HG03378 (cell line): ENCODE measurements around the gene PPP1R3D.
"Not testable (repeated sequence)": the region's sequence is repeated elsewhere in the genome, so short reads cannot be mapped to it uniquely, and the experiment has no call there.

Experiments used
- ATAC-seq: cut with Tn5 transposase; IDR thresholded peaks from one replicate; pipeline ENCODE4 v1.9.1; 2021; ENCODE audit warnings: mild to moderate bottlenecking, moderate library complexity; ENCODE audit not compliant: unreplicated experiment

PPP1R3D gene

DNA sequence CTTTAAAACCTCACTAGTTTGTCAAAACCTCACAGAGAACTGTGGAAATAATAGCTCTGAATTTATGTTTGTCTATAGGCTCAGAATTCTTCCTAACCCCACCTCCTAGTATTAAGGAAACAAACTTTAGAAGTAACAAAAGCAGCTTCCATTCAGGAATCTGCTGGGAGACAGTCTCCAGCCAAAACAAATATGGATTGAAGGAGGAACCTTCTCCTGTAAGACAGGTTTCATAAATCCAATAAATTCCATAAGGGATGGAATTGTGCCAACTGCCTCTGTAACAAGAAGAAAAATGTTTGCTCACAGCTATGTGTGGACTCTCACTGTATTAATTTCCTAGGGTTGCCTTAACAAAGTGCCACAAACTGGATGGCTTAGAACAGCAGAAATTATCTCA lies 14.2 kb downstream of the PPP1R3D start:
- no peak for ATAC-seq

DNA sequence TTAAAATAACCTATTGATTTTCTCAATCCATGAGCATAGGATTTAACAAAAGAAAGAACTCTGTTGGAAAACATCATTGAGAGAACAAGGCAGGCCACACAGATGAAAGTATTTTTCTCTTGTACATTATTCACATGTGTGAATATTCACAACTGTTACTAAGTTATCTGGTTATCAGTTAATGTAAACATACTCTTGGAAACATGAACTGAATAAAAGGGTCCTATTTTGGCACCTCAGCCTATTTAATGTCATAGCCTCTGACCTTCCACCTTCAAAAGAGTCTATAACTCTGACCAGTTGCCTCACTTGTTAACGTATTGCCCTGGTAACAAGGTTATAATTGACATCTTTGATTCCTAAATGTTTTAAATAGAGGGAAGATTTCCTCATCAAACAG lies 14.7 kb downstream of the PPP1R3D start:
- ATAC-seq = no peak

- ATAC-seq = no peak
Observed at GRCh38 chr20:59923514-59923913, 16.6 kb downstream of the PPP1R3D start.

DNA sequence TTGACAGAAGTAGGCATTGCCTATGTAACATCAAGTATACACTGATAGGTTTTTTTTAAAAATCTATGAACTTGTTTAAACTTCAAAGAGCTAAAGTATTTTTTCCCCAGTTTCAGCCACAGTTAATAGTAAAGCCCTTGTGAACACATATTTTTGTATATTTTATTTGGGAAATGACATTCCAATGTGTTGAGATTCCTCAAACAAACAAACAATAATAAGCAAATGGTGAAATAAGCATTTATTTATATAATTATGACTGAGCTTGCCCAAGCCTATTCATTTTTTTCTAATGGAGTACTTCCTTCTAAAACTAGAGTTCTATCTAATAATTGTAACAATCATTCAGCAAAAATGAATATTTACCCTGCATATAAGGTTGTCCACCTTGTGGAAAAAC lies 19.2 kb downstream of the PPP1R3D start:
- ATAC-seq = no peak

DNA sequence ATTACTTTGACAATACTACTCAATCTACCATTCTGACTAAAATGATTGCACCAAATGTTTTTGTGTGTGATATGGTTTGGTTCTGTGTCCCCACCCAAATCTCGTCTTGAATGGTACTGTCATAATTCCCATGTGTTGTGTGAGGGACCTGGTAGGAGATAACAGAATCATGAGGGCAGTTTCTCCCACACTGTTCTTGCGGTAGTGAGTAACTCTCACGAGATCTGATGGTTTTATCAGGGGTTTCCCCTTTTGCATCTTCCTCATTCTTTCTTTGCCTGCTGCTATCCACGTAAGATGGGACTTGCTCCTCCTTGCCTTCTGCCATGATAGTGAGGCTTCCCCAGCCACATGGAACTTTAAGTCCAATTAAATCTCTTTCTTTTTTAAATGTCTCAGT lies 27.5 kb downstream of the PPP1R3D start:
- no peak for ATAC-seq

GRCh38 chr20:59911041-59911440 lies 29.1 kb downstream of the PPP1R3D start:
- no peak for ATAC-seq

DNA sequence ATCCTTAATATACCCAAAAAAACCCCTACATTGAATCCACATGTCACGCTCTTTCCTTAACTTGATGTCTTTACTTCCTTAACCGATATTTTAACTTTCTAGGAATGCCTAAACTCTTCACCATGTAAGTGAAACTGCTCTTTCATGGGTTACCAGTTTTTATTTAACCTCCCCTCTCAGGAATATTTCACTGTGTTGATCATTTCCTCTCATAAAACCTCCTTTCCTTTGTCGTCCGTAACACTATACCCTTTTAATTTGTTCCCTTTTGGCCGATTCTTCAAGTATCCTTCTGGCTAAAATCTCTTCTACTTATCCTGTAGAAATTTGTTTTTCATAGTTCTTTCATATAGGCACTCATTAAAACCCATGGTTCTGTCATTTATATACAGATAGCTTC lies 31.2 kb downstream of the PPP1R3D start:
- ATAC-seq = no peak

- no peak for ATAC-seq
Observed at GRCh38 chr20:59903621-59904020, 36.5 kb downstream of the PPP1R3D start.

DNA sequence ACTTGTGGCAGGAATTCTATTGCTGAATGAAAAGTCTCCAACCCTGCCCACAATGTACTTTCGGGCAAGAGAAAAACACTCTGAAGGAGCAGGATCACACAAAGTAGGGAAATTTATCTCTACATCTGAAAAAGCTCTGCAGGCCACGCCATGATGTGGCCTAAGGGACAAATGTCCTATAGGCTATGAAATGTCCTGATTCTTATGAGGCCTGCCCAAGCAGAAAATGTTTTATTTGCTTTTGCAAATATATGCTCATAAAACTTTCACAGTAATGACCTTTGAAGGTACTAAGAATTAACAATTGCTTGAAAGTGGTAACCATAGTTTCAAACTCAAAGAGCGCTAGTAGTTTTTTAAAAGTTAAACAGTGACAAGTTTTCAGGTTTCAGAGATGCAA lies 37.6 kb downstream of the PPP1R3D start:
- ATAC-seq = no peak

DNA sequence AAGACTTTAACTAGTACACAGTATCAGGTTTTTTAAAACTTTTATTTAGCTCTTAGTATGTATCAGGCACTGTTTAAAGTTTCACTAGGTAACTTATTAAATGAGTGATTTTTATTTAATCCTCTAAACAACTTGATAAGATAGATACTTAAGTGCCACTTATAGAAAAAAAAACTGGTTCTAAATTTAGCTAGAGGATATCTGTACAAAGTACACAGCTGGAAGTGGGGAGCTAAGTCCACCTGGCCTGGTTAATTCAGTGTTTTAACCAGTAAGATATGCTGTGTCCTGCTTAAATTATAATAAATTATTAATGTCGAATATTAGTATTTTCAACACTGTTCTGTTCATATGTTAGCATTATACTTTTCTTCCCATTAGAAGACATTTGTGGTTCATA lies 44.2 kb downstream of the PPP1R3D start:
- no peak for ATAC-seq

GRCh38 chr20:59891581-59891980 lies 48.5 kb downstream of the PPP1R3D start:
- ATAC-seq = no peak

DNA sequence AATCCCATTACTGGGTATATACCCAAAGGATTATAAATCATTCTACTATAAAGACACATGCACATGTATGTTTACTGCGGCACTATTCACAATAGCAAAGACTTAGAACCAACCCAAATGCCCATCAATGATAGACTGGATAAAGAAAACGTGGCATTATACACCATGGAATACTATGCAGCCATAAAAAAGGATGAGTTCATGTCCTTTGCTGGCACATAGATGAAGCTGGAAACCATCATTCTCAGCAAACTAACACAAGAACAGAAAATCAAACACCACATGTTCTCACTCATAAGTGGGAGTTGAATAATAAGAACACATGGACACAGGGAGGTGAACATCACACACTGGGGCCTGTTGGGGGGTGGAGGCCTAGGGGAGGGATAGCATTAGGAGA lies 50.1 kb downstream of the PPP1R3D start:
- not testable (repeated sequence) for ATAC-seq

GRCh38 chr20:59888050-59888449 lies 52.1 kb downstream of the PPP1R3D start:
- ATAC-seq = no peak
